GM12878 (cell line): ENCODE data around the gene VIL1.

Experiments used
- EP300 ChIP-seq, 2 experiments: fragments of 150-350 bp in 1 of 2; IDR thresholded peaks; 2 replicates each; pipeline ENCODE4 v1.6.1; 2011 to 2012; ENCODE audit warnings: low read depth in 2 of 2, low read length in 2 of 2, borderline replicate concordance in 1 of 2, improper control_type of control experiment in 1 of 2, inconsistent platforms in 1 of 2; ENCODE audit not compliant: control insufficient read depth in 1 of 2
- HDGF ChIP-seq: fragments of 450-650 bp; IDR thresholded peaks from 2 replicates; pipeline ENCODE4 v1.6.1; 2016; ENCODE audit warnings: antibody characterized with exemption
- SP1 ChIP-seq: IDR thresholded peaks from one replicate; pipeline ENCODE4 v1.6.1; 2011; ENCODE audit warnings: low read depth, low read length
- TAF1 ChIP-seq: IDR thresholded peaks from 2 replicates; pipeline ENCODE4 v1.6.1; 2011; ENCODE audit warnings: mild to moderate bottlenecking, low read depth, low read length, borderline replicate concordance
- TF ChIP-seq, protein P1 (sequence below), 3 experiments: IDR thresholded peaks in 2 of 3; conservative IDR thresholded peaks in 1 of 3; 2 replicates each; pipeline ENCODE4 v1.5.1; 2011; ENCODE audit warnings: low read depth in 3 of 3, low read length in 3 of 3, mild to moderate bottlenecking in 3 of 3, control low read depth in 2 of 3, moderate library complexity in 2 of 3, inconsistent platforms in 1 of 3, mixed read lengths in 1 of 3; ENCODE audit not compliant: control insufficient read depth in 2 of 3, insufficient read depth in 1 of 3; ENCODE audit errors: extremely low read depth in 1 of 3
- TF ChIP-seq, protein P2 (sequence below): IDR thresholded peaks from 2 replicates; pipeline ENCODE4 v1.6.1; 2012; ENCODE audit warnings: low read depth, low read length, improper control_type of control experiment

DNA sequence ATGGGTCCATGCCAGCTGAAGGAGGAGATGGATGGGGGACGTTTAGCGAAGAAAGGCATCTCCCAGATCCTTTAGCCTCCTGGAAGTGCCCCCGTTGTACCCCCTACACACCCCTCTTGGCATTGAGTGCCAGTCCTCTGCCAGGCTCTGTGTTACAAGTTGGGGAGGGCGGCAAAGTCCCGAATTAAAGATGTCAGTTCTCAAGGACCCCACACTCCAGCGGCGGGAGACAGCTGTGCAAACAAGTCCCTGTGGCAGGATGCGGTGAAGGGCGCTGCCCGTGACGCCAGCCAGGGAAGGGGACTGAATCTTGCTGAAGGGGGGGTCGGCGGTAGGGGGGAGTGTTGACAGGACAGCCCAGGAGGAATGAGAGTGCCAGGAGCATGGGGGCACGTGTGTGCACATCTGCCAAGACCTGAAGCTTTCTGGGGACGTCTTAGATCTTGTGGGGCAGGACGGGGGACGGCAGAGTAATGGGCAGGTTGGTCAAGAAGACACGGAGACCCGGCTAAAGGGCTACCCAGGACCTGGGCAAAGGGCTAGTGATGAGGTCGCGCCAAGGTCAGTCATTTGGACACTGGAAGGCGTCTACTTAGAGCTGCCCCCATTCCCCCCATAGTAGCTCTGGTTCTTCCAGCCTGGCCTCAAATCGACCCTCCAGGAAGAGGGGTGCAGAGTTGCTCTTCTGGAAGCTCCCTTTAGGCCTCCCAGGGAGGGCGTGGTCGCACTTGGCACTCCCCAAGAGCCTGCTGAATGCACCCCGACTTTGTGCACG is 22.0 kb upstream of the VIL1 start:
- TF ChIP-seq, protein P1, sequence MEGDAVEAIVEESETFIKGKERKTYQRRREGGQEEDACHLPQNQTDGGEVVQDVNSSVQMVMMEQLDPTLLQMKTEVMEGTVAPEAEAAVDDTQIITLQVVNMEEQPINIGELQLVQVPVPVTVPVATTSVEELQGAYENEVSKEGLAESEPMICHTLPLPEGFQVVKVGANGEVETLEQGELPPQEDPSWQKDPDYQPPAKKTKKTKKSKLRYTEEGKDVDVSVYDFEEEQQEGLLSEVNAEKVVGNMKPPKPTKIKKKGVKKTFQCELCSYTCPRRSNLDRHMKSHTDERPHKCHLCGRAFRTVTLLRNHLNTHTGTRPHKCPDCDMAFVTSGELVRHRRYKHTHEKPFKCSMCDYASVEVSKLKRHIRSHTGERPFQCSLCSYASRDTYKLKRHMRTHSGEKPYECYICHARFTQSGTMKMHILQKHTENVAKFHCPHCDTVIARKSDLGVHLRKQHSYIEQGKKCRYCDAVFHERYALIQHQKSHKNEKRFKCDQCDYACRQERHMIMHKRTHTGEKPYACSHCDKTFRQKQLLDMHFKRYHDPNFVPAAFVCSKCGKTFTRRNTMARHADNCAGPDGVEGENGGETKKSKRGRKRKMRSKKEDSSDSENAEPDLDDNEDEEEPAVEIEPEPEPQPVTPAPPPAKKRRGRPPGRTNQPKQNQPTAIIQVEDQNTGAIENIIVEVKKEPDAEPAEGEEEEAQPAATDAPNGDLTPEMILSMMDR (IDR thresholded peaks at IDR 0.05 in 2 of 3, conservative IDR thresholded peaks at IDR 0.05 in 1 of 3; ENCODE audit: control insufficient read depth in 2 of 3, extremely low read depth in 1 of 3, insufficient read depth in 1 of 3, low read depth in 3 of 3, low read length in 3 of 3): no peak
- TF ChIP-seq EP300 (IDR thresholded peaks at IDR 0.05; ENCODE audit: borderline replicate concordance in 1 of 2, control insufficient read depth in 1 of 2, low read depth in 2 of 2, low read length in 2 of 2) (0 out of 4 replicates have a peak, but pooled peaks of 1 of the 2 experiments have one; percentile 15), HDGF (no peak), SP1 (no peak), TAF1 (no peak)
- TF ChIP-seq, protein P2, sequence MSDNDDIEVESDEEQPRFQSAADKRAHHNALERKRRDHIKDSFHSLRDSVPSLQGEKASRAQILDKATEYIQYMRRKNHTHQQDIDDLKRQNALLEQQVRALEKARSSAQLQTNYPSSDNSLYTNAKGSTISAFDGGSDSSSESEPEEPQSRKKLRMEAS: peak; percentile 25; the same call in 1 of the 2 replicates
